HepG2 (cell line): ENCODE data around the gene ACAP3. TPM values are rescaled to one million over a fixed set of nuclear protein-coding genes. Genes with fewer than 3 reads are reported as not detected.

ENCODE experiments used
- DR1 ChIP-seq: sonication (generic); formaldehyde crosslinking; IDR thresholded peaks from 2 replicates; pipeline ENCODE4 v1.8.0; 2021; ENCODE audit warnings: mild to moderate bottlenecking, missing genetic modification reagents, inconsistent platforms
- EP300 ChIP-seq, 3 experiments: sonication (generic) in 1 of 3; formaldehyde crosslinking in 1 of 3; IDR thresholded peaks; 2 replicates each; pipeline versions ENCODE4 v1.5.1 to v1.6.1; 2011 to 2020; ENCODE audit warnings: low read depth in 2 of 3, low read length in 2 of 3, borderline replicate concordance in 1 of 3, improper control_type of control experiment in 1 of 3, mild to moderate bottlenecking in 1 of 3, missing genetic modification reagents in 1 of 3, moderate library complexity in 1 of 3
- ETV6 ChIP-seq: sonication (generic); formaldehyde crosslinking; conservative IDR thresholded peaks from 2 replicates; pipeline ENCODE4 v1.4.0; 2020; ENCODE audit warnings: missing genetic modification reagents
- GABPA ChIP-seq, 2 experiments: IDR thresholded peaks; 2 replicates each; pipeline ENCODE4 v1.6.1; 2011 to 2016; ENCODE audit warnings: low read depth in 2 of 2, low read length in 1 of 2, missing biosample characterization in 1 of 2, missing genetic modification characterization in 1 of 2
- GATAD2A ChIP-seq: IDR thresholded peaks from 2 replicates; pipeline ENCODE4 v1.6.1; 2016
- HOXA3 ChIP-seq: sonication (generic); formaldehyde crosslinking; IDR thresholded peaks from 2 replicates; pipeline ENCODE4 v1.5.0; 2020; ENCODE audit warnings: missing genetic modification reagents
- MAF1 ChIP-seq: sonication (generic); formaldehyde crosslinking; IDR thresholded peaks from 2 replicates; pipeline ENCODE4 v1.5.0; 2020; ENCODE audit warnings: missing genetic modification reagents, borderline replicate concordance
- MIXL1 ChIP-seq: IDR thresholded peaks from 2 replicates; pipeline ENCODE4 v1.6.1; 2016
- PBX3 ChIP-seq: sonication (generic); formaldehyde crosslinking; IDR thresholded peaks from 2 replicates; pipeline ENCODE4 v1.8.1; 2023; ENCODE audit warnings: missing genetic modification reagents, inconsistent platforms, borderline replicate concordance
- SKIL ChIP-seq: sonication (generic); formaldehyde crosslinking; IDR thresholded peaks from 2 replicates; pipeline ENCODE4 v1.8.0; 2022; ENCODE audit warnings: missing genetic modification reagents, mild to moderate bottlenecking, moderate library complexity, borderline replicate concordance
- SMAD9 ChIP-seq: sonication (generic); formaldehyde crosslinking; IDR thresholded peaks from 2 replicates; pipeline ENCODE4 v1.5.1; 2020; ENCODE audit warnings: mild to moderate bottlenecking, missing genetic modification reagents
- TCF12 ChIP-seq, 2 experiments: fragments of 450-650 bp in 1 of 2; sonication (generic) in 1 of 2; formaldehyde crosslinking in 1 of 2; IDR thresholded peaks; 2 replicates each; pipeline versions ENCODE4 v1.6.1 to v1.8.0; 2017 to 2022; ENCODE audit warnings: antibody characterized with exemption in 1 of 2, mild to moderate bottlenecking in 1 of 2, missing genetic modification reagents in 1 of 2, moderate library complexity in 1 of 2
- ZBTB49 ChIP-seq: sonication (generic); formaldehyde crosslinking; IDR thresholded peaks from 2 replicates; pipeline ENCODE4 v1.4.0; 2020; ENCODE audit warnings: missing genetic modification reagents, borderline replicate concordance
- ZNF232 ChIP-seq: sonication (generic); formaldehyde crosslinking; IDR thresholded peaks from 2 replicates; pipeline ENCODE4 v1.4.0; 2020; ENCODE audit warnings: missing genetic modification reagents, borderline replicate concordance
- ZNF317 ChIP-seq: sonication (generic); formaldehyde crosslinking; IDR thresholded peaks from 2 replicates; pipeline ENCODE4 v1.5.0; 2020; ENCODE audit warnings: mild to moderate bottlenecking, missing genetic modification reagents
- ZNF354B ChIP-seq: sonication (generic); formaldehyde crosslinking; IDR thresholded peaks from 2 replicates; pipeline ENCODE4 v1.8.0; 2022; ENCODE audit warnings: mild to moderate bottlenecking, missing genetic modification reagents
- ZNF512 ChIP-seq: sonication (generic); formaldehyde crosslinking; IDR thresholded peaks from 2 replicates; pipeline ENCODE4 v1.4.0; 2020; ENCODE audit warnings: mild to moderate bottlenecking, missing genetic modification reagents
- ZNF616 ChIP-seq: sonication (generic); formaldehyde crosslinking; IDR thresholded peaks from 2 replicates; pipeline ENCODE4 v1.5.0; 2020; ENCODE audit warnings: low read depth, mild to moderate bottlenecking, missing genetic modification reagents
- ZNF775 ChIP-seq: sonication (generic); formaldehyde crosslinking; IDR thresholded peaks from 2 replicates; pipeline ENCODE4 v1.4.0; 2020; ENCODE audit warnings: missing genetic modification reagents, mild to moderate bottlenecking, moderate library complexity, borderline replicate concordance
- ZNF879 ChIP-seq: sonication (generic); formaldehyde crosslinking; IDR thresholded peaks from 2 replicates; pipeline ENCODE4 v1.8.1; 2023; ENCODE audit warnings: missing genetic modification reagents
- polyA plus RNA-seq, 8 experiments: library from polyadenylated mRNA; depleted of rRNA in 3 of 8; stranded (reverse) in 7 of 8; unstranded in 1 of 8; fragments of >200 nt; fragmentation: Illumina TruSeq in 4 of 8; extraction: Trizol in 4 of 8; gene quantifications; 2 replicates each; pipeline versions ENCODE4 v1.2.1 to v1.2.3, GENCODE V29; 2011 to 2016; ENCODE audit warnings: low read depth in 4 of 8, missing spikeins in 1 of 8, mixed read lengths in 1 of 8; ENCODE audit not compliant: insufficient read depth in 1 of 8
- total RNA-seq, 5 experiments: library from RNA; depleted of rRNA; stranded (reverse); fragments of >200 nt; fragmentation: Illumina TruSeq; extraction: Trizol; gene quantifications; 2 replicates each; pipeline ENCODE4 v1.2.3, GENCODE V29; 2016; ENCODE audit warnings: low read depth in 1 of 5
- TF ChIP-seq, protein P1 (sequence below): IDR thresholded peaks from 2 replicates; pipeline ENCODE4 v1.6.1; 2016; ENCODE audit warnings: low read depth, borderline replicate concordance

The ACAP3 gene
- total and polyA plus RNA-seq, 2 of the 13 experiments (the other 11 are each of a cell fraction or from before 2014, with no cell fraction given), result 29.4 to 50.8 TPM

DNA sequence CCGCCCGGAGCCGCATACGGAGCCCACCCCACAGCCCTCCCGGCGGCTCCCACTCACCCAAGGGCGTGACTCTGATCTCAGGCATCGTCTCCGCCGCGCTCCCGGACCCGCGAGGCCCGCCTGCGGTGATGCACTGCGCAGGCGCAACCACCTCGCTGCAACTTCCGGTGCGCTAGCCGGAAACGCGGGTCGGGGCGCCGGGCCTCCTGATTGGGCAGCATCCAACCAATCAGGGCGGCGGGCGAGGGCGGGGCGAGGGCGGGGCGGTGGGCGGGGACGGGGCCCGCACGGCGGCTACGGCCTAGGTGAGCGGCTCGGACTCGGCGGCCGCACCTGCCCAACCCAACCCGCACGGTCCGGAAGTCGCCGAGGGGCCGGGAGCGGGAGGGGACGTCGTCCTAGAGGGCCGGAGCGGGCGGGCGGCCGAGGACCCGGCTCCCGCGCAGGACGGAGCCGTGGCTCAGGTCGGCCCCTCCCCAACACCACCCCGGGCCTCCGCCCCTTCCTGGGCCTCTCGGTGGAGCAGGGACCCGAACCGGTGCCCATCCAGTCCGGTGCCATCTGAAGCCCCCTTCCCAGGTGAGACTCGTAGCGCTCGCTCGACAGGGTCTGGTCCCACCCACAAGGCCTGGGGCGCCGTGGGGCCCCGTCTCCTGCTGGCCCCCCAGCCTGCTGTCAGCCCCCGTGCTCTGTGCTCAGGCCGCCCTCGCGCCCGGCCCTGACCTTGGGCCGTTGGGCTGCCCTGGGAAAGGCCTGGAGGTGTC, 17.0 kb upstream of the ACAP3 start, which contains the start of the genes CPTP and INTS11 (continued):
- 0 out of 2 replicates have a peak, but pooled peaks have one; percentile 52 for TF ChIP-seq ZNF232
- TF ChIP-seq PBX3 (CRISPR knock-in tag), result no peak
- TF ChIP-seq ZNF317 (CRISPR knock-in tag), result peak; percentile 63
- no peak for TF ChIP-seq ZNF512 (CRISPR knock-in tag)
- TF ChIP-seq ZNF616, result 0 out of 2 replicates have a peak, but pooled peaks have one; percentile 65
- TF ChIP-seq, protein P1, sequence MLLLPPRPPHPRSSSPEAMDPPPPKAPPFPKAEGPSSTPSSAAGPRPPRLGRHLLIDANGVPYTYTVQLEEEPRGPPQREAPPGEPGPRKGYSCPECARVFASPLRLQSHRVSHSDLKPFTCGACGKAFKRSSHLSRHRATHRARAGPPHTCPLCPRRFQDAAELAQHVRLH (CRISPR knock-in tag), result no peak; the same call in 1 of the 2 replicates
- no peak for TF ChIP-seq SKIL (CRISPR knock-in tag)
- no peak for TF ChIP-seq SMAD9 (CRISPR knock-in tag)
- no peak for TF ChIP-seq ETV6 (CRISPR knock-in tag)
- TF ChIP-seq HOXA3 (CRISPR knock-in tag), result peak; percentile 45; the same call in 1 of the 2 replicates
- TF ChIP-seq ZNF775 (CRISPR knock-in tag), result no peak
- no peak for TF ChIP-seq ZNF879 (CRISPR knock-in tag)
- no peak for TF ChIP-seq EP300 (IDR thresholded peaks at IDR 0.05; ENCODE audit: low read depth in 2 of 2, low read length in 2 of 2)
- TF ChIP-seq EP300 (CRISPR knock-in tag; IDR thresholded peaks at IDR 0.05; ENCODE audit: borderline replicate concordance), result no peak
- TF ChIP-seq GABPA (IDR thresholded peaks at IDR 0.05; ENCODE audit: low read depth, low read length), result no peak
- TF ChIP-seq GABPA (CRISPR knock-in tag; IDR thresholded peaks at IDR 0.05; ENCODE audit: low read depth), result peak; percentile 91
- TF ChIP-seq MIXL1, result no peak
- no peak for TF ChIP-seq ZBTB49 (CRISPR knock-in tag)
- TF ChIP-seq ZNF354B (CRISPR knock-in tag), result no peak
- no peak for TF ChIP-seq TCF12 (IDR thresholded peaks at IDR 0.05)
- no peak for TF ChIP-seq TCF12 (CRISPR knock-in tag; IDR thresholded peaks at IDR 0.05)
- no peak; the same call in 1 of the 2 replicates for TF ChIP-seq DR1
- TF ChIP-seq MAF1, result peak; percentile 77
- TF ChIP-seq GATAD2A (CRISPR knock-in tag), result no peak
